Fibroblast of lung (primary cell): Measurements from ENCODE around the gene RCCD1.

ENCODE experiments used
- EZH2 ChIP-seq: IDR thresholded peaks from 2 replicates; pipeline ENCODE4 v1.5.1; 2012; ENCODE audit warnings: low read length, control low read depth, mild to moderate bottlenecking; ENCODE audit errors: missing control alignments
- TF ChIP-seq, protein P1 (sequence below), 2 donors: IDR thresholded peaks in 1 of 2; conservative IDR thresholded peaks in 1 of 2; 1 replicate in 1 of 2; 2 replicates in 1 of 2; pipeline ENCODE4 v1.5.1; 2011 to 2012; ENCODE audit warnings: low read length in 2 of 2, control low read depth in 1 of 2, inconsistent platforms in 1 of 2, low read depth in 1 of 2, mild to moderate bottlenecking in 1 of 2

- TF ChIP-seq, protein P1, sequence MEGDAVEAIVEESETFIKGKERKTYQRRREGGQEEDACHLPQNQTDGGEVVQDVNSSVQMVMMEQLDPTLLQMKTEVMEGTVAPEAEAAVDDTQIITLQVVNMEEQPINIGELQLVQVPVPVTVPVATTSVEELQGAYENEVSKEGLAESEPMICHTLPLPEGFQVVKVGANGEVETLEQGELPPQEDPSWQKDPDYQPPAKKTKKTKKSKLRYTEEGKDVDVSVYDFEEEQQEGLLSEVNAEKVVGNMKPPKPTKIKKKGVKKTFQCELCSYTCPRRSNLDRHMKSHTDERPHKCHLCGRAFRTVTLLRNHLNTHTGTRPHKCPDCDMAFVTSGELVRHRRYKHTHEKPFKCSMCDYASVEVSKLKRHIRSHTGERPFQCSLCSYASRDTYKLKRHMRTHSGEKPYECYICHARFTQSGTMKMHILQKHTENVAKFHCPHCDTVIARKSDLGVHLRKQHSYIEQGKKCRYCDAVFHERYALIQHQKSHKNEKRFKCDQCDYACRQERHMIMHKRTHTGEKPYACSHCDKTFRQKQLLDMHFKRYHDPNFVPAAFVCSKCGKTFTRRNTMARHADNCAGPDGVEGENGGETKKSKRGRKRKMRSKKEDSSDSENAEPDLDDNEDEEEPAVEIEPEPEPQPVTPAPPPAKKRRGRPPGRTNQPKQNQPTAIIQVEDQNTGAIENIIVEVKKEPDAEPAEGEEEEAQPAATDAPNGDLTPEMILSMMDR (conservative IDR thresholded peaks at IDR 0.05 in 1 of 2, IDR thresholded peaks at IDR 0.05 in 1 of 2; ENCODE audit: low read depth in 1 of 2, low read length in 2 of 2) = no peak
- no peak for TF ChIP-seq EZH2
These were observed 22.1 kb upstream of the RCCD1 start for GRCh38 chr15:90932660-90932991.
